Measurements from ENCODE around the gene KTI12. TPM values are rescaled to one million over a fixed set of nuclear protein-coding genes. Genes with fewer than 3 reads are reported as not detected.
A peak's percentile ranks its signal among the peaks of the same experiment; 100 is the strongest.
"Not testable (repeated sequence)": the region's sequence is repeated elsewhere in the genome, so short reads cannot be mapped to it uniquely, and the experiment has no call there.

Gene KTI12
- total RNA-seq (2014; rRNA removed; shearing (Covaris generic); ENCODE audit: low replicate concordance): 22.1 and 26.7 TPM in 2 replicates

GRCh38 chr1:52033190-52034049 is at the start of gene KTI12:
TSS of gene KTI12 (minus strand) at chr1:52033810. CDS start at chr1:52033761, 49 bp downstream.
- H2AFZ ChIP-seq (ENCODE audit: low read length): peak within 1 kb of the TSS; percentile 20; the same call in 1 of the 2 replicates
- peak within 1 kb of the TSS; percentile 92 for H3K9ac ChIP-seq (ENCODE audit: low read length)
- peaks cover 13% of the 10 kb centered on the region; the same call in 1 of the 2 replicates for H4K20me1 ChIP-seq (ENCODE audit: insufficient read depth, low read depth, low read length)
- H3K27me3 ChIP-seq (ENCODE audit: low read length): no peaks in the 10 kb centered on the region
- DNase-seq: peak; percentile 97
- H3K36me3 ChIP-seq (ENCODE audit: insufficient read depth, low read length): peaks cover 10% of the 10 kb centered on the region; the same call in 1 of the 2 replicates
- peaks cover 51% of the 10 kb centered on the region for H3K79me2 ChIP-seq (ENCODE audit: low read length)
- H3K27ac ChIP-seq (ENCODE audit: low read length): peak within 1 kb of the TSS; percentile 59
- H3K9me3 ChIP-seq (ENCODE audit: low read length): no peaks in the 10 kb centered on the region
- peaks cover 45% of the 10 kb centered on the region for H3K4me1 ChIP-seq (ENCODE audit: low read length)
- peak within 1 kb of the TSS; percentile 87 for H3K4me2 ChIP-seq (ENCODE audit: low read depth, low read length, poor library complexity, severe bottlenecking)
- no peaks in the 10 kb centered on the region for H3K9me2 ChIP-seq (replicated peaks; ENCODE audit: insufficient read depth, low read length)
- peak within 1 kb of the TSS; percentile 88 for H3K4me3 ChIP-seq (ENCODE audit: low read length)

GRCh38 chr1:52080014-52080415 is 46.4 kb upstream of the KTI12 start:
- no peak overlapping the region for H3K9ac ChIP-seq (ENCODE audit: low read length)
- DNase-seq: no peak
- no peaks in the 10 kb centered on the region for H3K27me3 ChIP-seq (ENCODE audit: low read length)
- H3K4me2 ChIP-seq (ENCODE audit: low read depth, low read length, poor library complexity, severe bottlenecking): no peak overlapping the region
- H3K4me3 ChIP-seq (ENCODE audit: low read length): no peak overlapping the region
- peaks cover under 1% of the 10 kb centered on the region; the same call in 1 of the 2 replicates for H3K4me1 ChIP-seq (ENCODE audit: low read length)
- H4K20me1 ChIP-seq (ENCODE audit: insufficient read depth, low read depth, low read length): 0 out of 2 replicates have a peak, but pooled peaks cover 5% of the 10 kb centered on the region
- peaks cover 72% of the 10 kb centered on the region for H3K79me2 ChIP-seq (ENCODE audit: low read length)
- H2AFZ ChIP-seq (ENCODE audit: low read length): no peak overlapping the region
- H3K27ac ChIP-seq (ENCODE audit: low read length): no peak overlapping the region
- H3K9me3 ChIP-seq (ENCODE audit: low read length): no peaks in the 10 kb centered on the region
- no peaks in the 10 kb centered on the region for H3K9me2 ChIP-seq (replicated peaks; ENCODE audit: insufficient read depth, low read length)
- H3K36me3 ChIP-seq (ENCODE audit: insufficient read depth, low read length): peaks cover 11% of the 10 kb centered on the region; the same call in 1 of the 2 replicates

- DNase-seq; H3K4me1 ChIP-seq (ENCODE audit: low read length); H3K9ac ChIP-seq (ENCODE audit: low read length); H3K27ac ChIP-seq (ENCODE audit: low read length); H3K27me3 ChIP-seq (ENCODE audit: low read length); H3K9me2 ChIP-seq (replicated peaks; ENCODE audit: insufficient read depth, low read length); H3K9me3 ChIP-seq (ENCODE audit: low read length); H2AFZ ChIP-seq (ENCODE audit: low read length); H4K20me1 ChIP-seq (ENCODE audit: insufficient read depth, low read depth, low read length); H3K4me2 ChIP-seq (ENCODE audit: low read depth, low read length, poor library complexity, severe bottlenecking); H3K4me3 ChIP-seq (ENCODE audit: low read length): not testable (repeated sequence)
- peaks cover 14% of the 10 kb centered on the region for H3K36me3 ChIP-seq (ENCODE audit: insufficient read depth, low read length)
- H3K79me2 ChIP-seq (ENCODE audit: low read length): peaks cover 76% of the 10 kb centered on the region
These were observed 43.7 kb upstream of the KTI12 start for GRCh38 chr1:52077277-52077676.

GRCh38 chr1:52072291-52072690 is 38.7 kb upstream of the KTI12 start:
- Histone ChIP-seq H3K4me3 (ENCODE audit: low read length) (no peak overlapping the region), H3K9me2 (replicated peaks; ENCODE audit: insufficient read depth, low read length) (no peaks in the 10 kb centered on the region), H3K36me3 (ENCODE audit: insufficient read depth, low read length) (peaks cover 23% of the 10 kb centered on the region), H3K79me2 (ENCODE audit: low read length) (peaks cover 81% of the 10 kb centered on the region), H3K27me3 (ENCODE audit: low read length) (no peaks in the 10 kb centered on the region), H3K4me1 (ENCODE audit: low read length) (no peaks in the 10 kb centered on the region), H3K9me3 (ENCODE audit: low read length) (no peaks in the 10 kb centered on the region), H2AFZ (ENCODE audit: low read length) (no peak overlapping the region), H4K20me1 (ENCODE audit: insufficient read depth, low read depth, low read length) (peaks cover 10% of the 10 kb centered on the region), H3K9ac (ENCODE audit: low read length) (no peak overlapping the region), H3K4me2 (ENCODE audit: low read depth, low read length, poor library complexity, severe bottlenecking) (no peak overlapping the region), H3K27ac (ENCODE audit: low read length) (no peak overlapping the region)
- DNase-seq: no peak

- no peaks in the 10 kb centered on the region for H3K4me1 ChIP-seq (ENCODE audit: low read length)
- H3K79me2 ChIP-seq (ENCODE audit: low read length): peaks cover 78% of the 10 kb centered on the region
- no peaks in the 10 kb centered on the region for H3K9me3 ChIP-seq (ENCODE audit: low read length)
- peaks cover 33% of the 10 kb centered on the region for H3K36me3 ChIP-seq (ENCODE audit: insufficient read depth, low read length)
- no peak overlapping the region for H2AFZ ChIP-seq (ENCODE audit: low read length)
- no peak overlapping the region for H3K4me2 ChIP-seq (ENCODE audit: low read depth, low read length, poor library complexity, severe bottlenecking)
- no peak overlapping the region for H3K9ac ChIP-seq (ENCODE audit: low read length)
- no peaks in the 10 kb centered on the region for H3K9me2 ChIP-seq (replicated peaks; ENCODE audit: insufficient read depth, low read length)
- H3K27me3 ChIP-seq (ENCODE audit: low read length): no peaks in the 10 kb centered on the region
- peaks cover 10% of the 10 kb centered on the region for H4K20me1 ChIP-seq (ENCODE audit: insufficient read depth, low read depth, low read length)
- DNase-seq: no peak
- H3K4me3 ChIP-seq (ENCODE audit: low read length): no peak overlapping the region
- no peak overlapping the region for H3K27ac ChIP-seq (ENCODE audit: low read length)
These were observed 37.1 kb upstream of the KTI12 start for GRCh38 chr1:52070704-52071103.

GRCh38 chr1:52063192-52063591 is 29.6 kb upstream of the KTI12 start:
- Histone ChIP-seq H3K27me3 (ENCODE audit: low read length) (no peaks in the 10 kb centered on the region), H3K36me3 (ENCODE audit: insufficient read depth, low read length) (peaks cover 64% of the 10 kb centered on the region; the same call in 1 of the 2 replicates), H3K27ac (ENCODE audit: low read length) (no peak overlapping the region), H3K9me2 (replicated peaks; ENCODE audit: insufficient read depth, low read length) (no peaks in the 10 kb centered on the region), H4K20me1 (ENCODE audit: insufficient read depth, low read depth, low read length) (peaks cover 7% of the 10 kb centered on the region), H3K4me2 (ENCODE audit: low read depth, low read length, poor library complexity, severe bottlenecking) (no peak overlapping the region), H3K4me1 (ENCODE audit: low read length) (peaks cover 9% of the 10 kb centered on the region), H3K4me3 (ENCODE audit: low read length) (no peak overlapping the region), H3K9me3 (ENCODE audit: low read length) (no peaks in the 10 kb centered on the region), H2AFZ (ENCODE audit: low read length) (no peak overlapping the region), H3K9ac (ENCODE audit: low read length) (no peak overlapping the region), H3K79me2 (ENCODE audit: low read length) (peaks cover 88% of the 10 kb centered on the region)
- no peak for DNase-seq

GRCh38 chr1:52060822-52061221 is 27.2 kb upstream of the KTI12 start:
- Histone ChIP-seq H3K9ac (ENCODE audit: low read length) (no peak overlapping the region), H2AFZ (ENCODE audit: low read length) (no peak overlapping the region), H4K20me1 (ENCODE audit: insufficient read depth, low read depth, low read length) (peaks cover 12% of the 10 kb centered on the region; the same call in 1 of the 2 replicates), H3K4me2 (ENCODE audit: low read depth, low read length, poor library complexity, severe bottlenecking) (no peak overlapping the region), H3K79me2 (ENCODE audit: low read length) (peaks cover 90% of the 10 kb centered on the region), H3K27ac (ENCODE audit: low read length) (no peak overlapping the region), H3K9me3 (ENCODE audit: low read length) (no peaks in the 10 kb centered on the region), H3K36me3 (ENCODE audit: insufficient read depth, low read length) (peaks cover 46% of the 10 kb centered on the region; the same call in 1 of the 2 replicates), H3K4me3 (ENCODE audit: low read length) (no peak overlapping the region), H3K27me3 (ENCODE audit: low read length) (no peaks in the 10 kb centered on the region), H3K9me2 (replicated peaks; ENCODE audit: insufficient read depth, low read length) (no peaks in the 10 kb centered on the region), H3K4me1 (ENCODE audit: low read length) (peaks cover 21% of the 10 kb centered on the region)
- DNase-seq: no peak

GRCh38 chr1:52059888-52060287 is 26.3 kb upstream of the KTI12 start:
- H4K20me1 ChIP-seq (ENCODE audit: insufficient read depth, low read depth, low read length): peaks cover 12% of the 10 kb centered on the region; the same call in 1 of the 2 replicates
- peaks cover 21% of the 10 kb centered on the region for H3K4me1 ChIP-seq (ENCODE audit: low read length)
- H2AFZ ChIP-seq (ENCODE audit: low read length): no peak overlapping the region
- H3K9me2 ChIP-seq (replicated peaks; ENCODE audit: insufficient read depth, low read length): no peaks in the 10 kb centered on the region
- peaks cover 40% of the 10 kb centered on the region; the same call in 1 of the 2 replicates for H3K36me3 ChIP-seq (ENCODE audit: insufficient read depth, low read length)
- no peak overlapping the region for H3K4me3 ChIP-seq (ENCODE audit: low read length)
- H3K27ac ChIP-seq (ENCODE audit: low read length): no peak overlapping the region
- peak overlapping the region; percentile 7 for H3K4me2 ChIP-seq (ENCODE audit: low read depth, low read length, poor library complexity, severe bottlenecking)
- H3K79me2 ChIP-seq (ENCODE audit: low read length): peaks cover 90% of the 10 kb centered on the region
- no peak overlapping the region for H3K9ac ChIP-seq (ENCODE audit: low read length)
- H3K9me3 ChIP-seq (ENCODE audit: low read length): no peaks in the 10 kb centered on the region
- no peaks in the 10 kb centered on the region for H3K27me3 ChIP-seq (ENCODE audit: low read length)
- DNase-seq: no peak

All from Karpas-422 (cell line).